KMS-11 (cell line): ENCODE data around the gene CHCHD6.

ENCODE experiments used
- H2AFZ ChIP-seq: fragments of 200-600 bp; sonication (generic); 2 replicates; pipeline ENCODE4 v1.6.1; 2016; ENCODE audit warnings: antibody characterized with exemption, mixed run types, low read depth
- H3K27ac ChIP-seq: fragments of 200-600 bp; sonication (generic); 2 replicates; pipeline ENCODE4 v1.6.1; 2016; ENCODE audit warnings: mild to moderate bottlenecking, mixed run types
- H3K27me3 ChIP-seq: fragments of 200-600 bp; sonication (generic); 2 replicates; pipeline ENCODE4 v1.6.1; 2017; ENCODE audit warnings: mild to moderate bottlenecking, low read depth, mixed run types, moderate library complexity; ENCODE audit not compliant: insufficient read depth
- H3K36me3 ChIP-seq: fragments of 200-600 bp; sonication (generic); 2 replicates; pipeline ENCODE4 v1.6.1; 2017; ENCODE audit warnings: mild to moderate bottlenecking, mixed run types; ENCODE audit not compliant: insufficient read depth
- H3K4me1 ChIP-seq: fragments of 200-600 bp; sonication (generic); 2 replicates; pipeline ENCODE4 v1.6.1; 2016; ENCODE audit warnings: mild to moderate bottlenecking, low read depth, mixed run types; ENCODE audit not compliant: poor library complexity, severe bottlenecking
- H3K4me2 ChIP-seq: fragments of 200-600 bp; sonication (generic); 2 replicates; pipeline ENCODE4 v1.7.0; 2016; ENCODE audit warnings: mild to moderate bottlenecking, mixed run types
- H3K4me3 ChIP-seq: fragments of 200-600 bp; sonication (generic); IDR thresholded peaks from 2 replicates; pipeline ENCODE4 v1.6.1; 2017; ENCODE audit warnings: low read depth, low read length, mixed read lengths; ENCODE audit not compliant: insufficient read depth
- H3K79me2 ChIP-seq: fragments of 200-600 bp; sonication (generic); 2 replicates; pipeline ENCODE4 v1.6.1; 2016; ENCODE audit warnings: low read depth, mixed run types; ENCODE audit not compliant: insufficient read depth
- H3K9ac ChIP-seq: fragments of 200-600 bp; sonication (generic); 2 replicates; pipeline ENCODE4 v1.6.1; 2016; ENCODE audit warnings: mild to moderate bottlenecking, mixed run types
- H4K20me1 ChIP-seq: fragments of 200-600 bp; sonication (generic); 2 replicates; pipeline ENCODE4 v1.6.1; 2016; ENCODE audit warnings: mild to moderate bottlenecking, mixed run types; ENCODE audit not compliant: insufficient read depth
- CTCF ChIP-seq: fragments of 200-600 bp; sonication (generic); conservative IDR thresholded peaks from 2 replicates; pipeline ENCODE4 v1.6.1; 2017; ENCODE audit warnings: low read depth, mild to moderate bottlenecking, antibody characterized with exemption, low read length, moderate library complexity, mixed read lengths

The CHCHD6 gene

GRCh38 chr3:126957776-126958637, 254.0 kb downstream of the CHCHD6 start:
- Histone ChIP-seq H3K4me2 (no peak overlapping the region), H3K27ac (no peak overlapping the region), H3K27me3 (no peaks in the 10 kb centered on the region), H3K79me2 (no peaks in the 10 kb centered on the region), H3K4me1 (no peaks in the 10 kb centered on the region), H3K4me3 (no peak overlapping the region), H3K9ac (no peak overlapping the region), H2AFZ (no peak overlapping the region), H4K20me1 (no peaks in the 10 kb centered on the region), H3K36me3 (no peaks in the 10 kb centered on the region)
- no peak for TF ChIP-seq CTCF

- Histone ChIP-seq H3K4me2 (no peak overlapping the region), H4K20me1 (no peaks in the 10 kb centered on the region)
Observed at GRCh38 chr3:126958638-126959085, 254.6 kb downstream of the CHCHD6 start.

GRCh38 chr3:126959136-126959920, 255.3 kb downstream of the CHCHD6 start:
- Histone ChIP-seq H3K79me2 (no peaks in the 10 kb centered on the region), H3K9ac (no peak overlapping the region), H3K27me3 (no peaks in the 10 kb centered on the region), H3K4me1 (no peaks in the 10 kb centered on the region), H3K4me2 (no peak overlapping the region), H2AFZ (no peak overlapping the region), H3K36me3 (no peaks in the 10 kb centered on the region), H4K20me1 (no peaks in the 10 kb centered on the region), H3K4me3 (no peak overlapping the region), H3K27ac (no peak overlapping the region)
- no peak for TF ChIP-seq CTCF

More at GRCh38 chr3:126958638-126959085, 254.6 kb downstream of the CHCHD6 start:
- no peak overlapping the region for H2AFZ ChIP-seq
- no peak overlapping the region for H3K9ac ChIP-seq
- no peaks in the 10 kb centered on the region for H3K4me1 ChIP-seq
- H3K79me2 ChIP-seq, result no peaks in the 10 kb centered on the region
- no peak for TF ChIP-seq CTCF
- no peaks in the 10 kb centered on the region for H3K27me3 ChIP-seq
- H3K36me3 ChIP-seq, result no peaks in the 10 kb centered on the region
- no peak overlapping the region for H3K4me3 ChIP-seq
- no peak overlapping the region for H3K27ac ChIP-seq

- Histone ChIP-seq H3K36me3 (no peaks in the 10 kb centered on the region), H3K27ac (no peak overlapping the region)
Observed at GRCh38 chr3:126959921-126960603, 256.0 kb downstream of the CHCHD6 start.

More at GRCh38 chr3:126959921-126960603, 256.0 kb downstream of the CHCHD6 start:
- Histone ChIP-seq H3K27me3 (no peaks in the 10 kb centered on the region), H3K9ac (no peak overlapping the region), H3K79me2 (no peaks in the 10 kb centered on the region), H3K4me3 (no peak overlapping the region), H2AFZ (no peak overlapping the region), H3K4me2 (no peak overlapping the region), H3K4me1 (no peaks in the 10 kb centered on the region), H4K20me1 (no peaks in the 10 kb centered on the region)
- no peak for TF ChIP-seq CTCF
